ENCODE results near the gene EMC8. TPM values are rescaled to one million over a fixed set of nuclear protein-coding genes. Genes with fewer than 3 reads are reported as not detected.

EMC8 gene
- total RNA-seq, 3 donors from 2014 or later: 18.1 to 30.8 (median 30.7) TPM

GRCh38 chr16:85829751-85830445, 30.6 kb upstream of the EMC8 start:
- Histone ChIP-seq H3K4me1 (no peaks in the 10 kb centered on the region), H3K4me3 (no peak overlapping the region), H3K9me3 (no peaks in the 10 kb centered on the region), H3K36me3 (no peaks in the 10 kb centered on the region), H3K27ac (no peak overlapping the region), H3K27me3 (peaks cover 0 to 41% of the 10 kb centered on the region in 2 donors)
- intact Hi-C loops (cut with DNase I; ENCODE audit: low total_unique reads): no loop called here
- TF ChIP-seq POLR2AphosphoS5 (IDR thresholded peaks at IDR 0.05) (peak in 1 of 3 donors; percentile 12), CTCF (IDR thresholded peaks at IDR 0.05) (no peak), POLR2A (IDR thresholded peaks at IDR 0.05) (no peak)
- no peak for DNase-seq (ENCODE audit: low spot score in 2 of 2)

DNA sequence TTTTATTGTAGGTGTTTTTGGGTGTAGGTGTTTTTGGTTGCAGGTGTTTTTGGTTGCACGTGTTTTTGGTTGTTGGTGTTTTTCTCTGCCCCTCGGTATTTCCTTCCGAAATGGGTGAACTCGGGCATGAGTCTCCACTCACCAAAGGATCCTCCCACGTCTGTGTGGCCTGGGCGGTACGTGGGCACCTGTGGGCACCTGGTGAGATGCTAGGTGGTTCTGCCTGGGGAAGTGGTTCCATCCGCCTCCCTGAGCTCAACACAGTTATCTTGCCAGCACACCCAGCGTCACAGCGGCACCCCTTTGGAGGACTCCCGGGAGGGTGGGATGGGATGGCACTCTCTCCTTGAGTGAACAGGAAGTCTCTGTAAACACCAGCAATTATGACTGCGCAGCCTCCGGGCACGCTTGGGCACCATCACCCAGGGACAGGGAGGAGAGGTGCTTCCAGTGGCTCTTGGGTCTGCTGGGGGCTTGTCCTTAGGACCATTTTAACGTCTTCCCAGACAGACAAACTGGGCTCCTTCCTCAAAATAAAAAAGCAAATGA, 29.9 kb upstream of the EMC8 start:
- intact Hi-C loops (cut with DNase I; ENCODE audit: low total_unique reads): no loop called here
- H3K27me3 ChIP-seq: peaks cover 0 to 41% of the 10 kb centered on the region in 2 donors
- no peaks in the 10 kb centered on the region for H3K9me3 ChIP-seq
- no peak overlapping the region for H3K4me3 ChIP-seq
- H3K27ac ChIP-seq: no peak overlapping the region
- no peaks in the 10 kb centered on the region for H3K36me3 ChIP-seq
- DNase-seq (ENCODE audit: low spot score in 2 of 2): no peak
- TF ChIP-seq POLR2AphosphoS5 (IDR thresholded peaks at IDR 0.05): no peak
- no peak for TF ChIP-seq CTCF (IDR thresholded peaks at IDR 0.05)
- TF ChIP-seq POLR2A (IDR thresholded peaks at IDR 0.05): no peak
- H3K4me1 ChIP-seq: no peaks in the 10 kb centered on the region

DNA sequence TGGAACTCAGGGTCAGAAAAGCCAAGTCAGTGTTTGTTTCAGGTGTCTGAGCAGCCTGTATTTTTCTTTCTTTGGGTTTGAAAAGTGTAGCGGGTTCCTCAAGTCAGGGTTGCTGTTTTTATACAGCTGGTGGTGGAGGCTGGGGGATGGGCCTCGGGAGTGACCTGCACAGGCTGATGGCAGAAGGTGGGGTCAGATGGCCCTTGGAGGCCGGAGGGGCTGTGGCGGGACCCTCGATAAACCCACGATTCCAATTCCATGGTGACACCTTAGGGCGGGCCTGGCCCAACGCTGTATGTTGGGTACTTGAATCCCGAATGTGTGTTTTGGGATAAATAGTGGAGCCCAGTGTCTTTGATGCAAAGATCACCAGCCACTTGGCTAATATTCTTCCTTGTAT, 28.8 kb upstream of the EMC8 start:
- intact Hi-C loops (cut with DNase I; ENCODE audit: low total_unique reads): no loop called here
- Histone ChIP-seq H3K4me3 (no peak overlapping the region), H3K36me3 (no peaks in the 10 kb centered on the region), H3K27me3 (peaks cover 0 to 37% of the 10 kb centered on the region in 2 donors), H3K9me3 (no peaks in the 10 kb centered on the region), H3K4me1 (no peaks in the 10 kb centered on the region), H3K27ac (no peak overlapping the region)
- no peak for TF ChIP-seq CTCF (IDR thresholded peaks at IDR 0.05)
- TF ChIP-seq POLR2AphosphoS5 (IDR thresholded peaks at IDR 0.05): no peak
- TF ChIP-seq POLR2A (IDR thresholded peaks at IDR 0.05): no peak
- no peak for DNase-seq (ENCODE audit: low spot score in 2 of 2)

DNA sequence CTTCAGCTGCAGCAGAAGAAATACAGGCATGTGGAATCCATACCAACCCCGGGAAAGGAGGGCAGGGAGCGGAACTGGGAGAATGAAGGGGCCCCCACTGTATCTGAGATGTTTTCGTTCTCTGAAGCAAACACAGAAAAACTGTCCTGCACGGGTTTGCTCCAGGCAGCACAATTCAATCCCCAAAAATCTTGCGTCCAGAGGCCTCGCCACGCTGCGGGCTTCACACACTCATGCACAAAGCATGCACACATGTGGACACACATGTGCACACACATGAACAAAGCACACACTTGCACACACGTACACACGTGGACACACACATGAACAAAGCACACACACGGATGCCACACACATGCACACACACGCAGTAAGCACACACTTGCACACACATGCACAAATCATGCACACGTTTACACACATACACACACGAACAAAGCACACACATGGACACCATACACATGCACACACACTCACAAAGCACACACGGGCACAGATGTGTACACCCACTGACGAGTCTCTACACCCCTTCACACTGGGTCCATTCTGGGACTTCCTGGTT, 27.4 kb upstream of the EMC8 start:
- no peak for TF ChIP-seq CTCF (IDR thresholded peaks at IDR 0.05)
- no peak for TF ChIP-seq POLR2A (IDR thresholded peaks at IDR 0.05)
- TF ChIP-seq POLR2AphosphoS5 (IDR thresholded peaks at IDR 0.05): no peak
- Histone ChIP-seq H3K4me1 (no peaks in the 10 kb centered on the region), H3K27ac (no peak overlapping the region), H3K4me3 (no peak overlapping the region), H3K27me3 (peaks cover 0 to 27% of the 10 kb centered on the region in 2 donors), H3K9me3 (no peaks in the 10 kb centered on the region), H3K36me3 (no peaks in the 10 kb centered on the region)
- intact Hi-C loops (cut with DNase I; ENCODE audit: low total_unique reads): no loop called here
- no peak for DNase-seq (ENCODE audit: low spot score in 2 of 2)

- DNase-seq (ENCODE audit: low spot score in 2 of 2): no peak
- TF ChIP-seq POLR2A (IDR thresholded peaks at IDR 0.05) (no peak), CTCF (IDR thresholded peaks at IDR 0.05) (no peak), POLR2AphosphoS5 (IDR thresholded peaks at IDR 0.05) (no peak)
- Histone ChIP-seq H3K4me3 (no peak overlapping the region), H3K9me3 (no peaks in the 10 kb centered on the region), H3K27me3 (peaks cover 0 to 24% of the 10 kb centered on the region in 2 donors), H3K27ac (no peak overlapping the region), H3K36me3 (no peaks in the 10 kb centered on the region), H3K4me1 (no peaks in the 10 kb centered on the region)
- intact Hi-C loops (cut with DNase I; ENCODE audit: low total_unique reads): no loop called here
Measured at GRCh38 chr16:85825326-85825725, 26.0 kb upstream of the EMC8 start.

Measured in breast epithelium (tissue), 4 donors.